ENCODE results near the gene SIGMAR1.
A peak's percentile ranks its signal among the peaks of the same experiment; 100 is the strongest.

The SIGMAR1 gene

DNA sequence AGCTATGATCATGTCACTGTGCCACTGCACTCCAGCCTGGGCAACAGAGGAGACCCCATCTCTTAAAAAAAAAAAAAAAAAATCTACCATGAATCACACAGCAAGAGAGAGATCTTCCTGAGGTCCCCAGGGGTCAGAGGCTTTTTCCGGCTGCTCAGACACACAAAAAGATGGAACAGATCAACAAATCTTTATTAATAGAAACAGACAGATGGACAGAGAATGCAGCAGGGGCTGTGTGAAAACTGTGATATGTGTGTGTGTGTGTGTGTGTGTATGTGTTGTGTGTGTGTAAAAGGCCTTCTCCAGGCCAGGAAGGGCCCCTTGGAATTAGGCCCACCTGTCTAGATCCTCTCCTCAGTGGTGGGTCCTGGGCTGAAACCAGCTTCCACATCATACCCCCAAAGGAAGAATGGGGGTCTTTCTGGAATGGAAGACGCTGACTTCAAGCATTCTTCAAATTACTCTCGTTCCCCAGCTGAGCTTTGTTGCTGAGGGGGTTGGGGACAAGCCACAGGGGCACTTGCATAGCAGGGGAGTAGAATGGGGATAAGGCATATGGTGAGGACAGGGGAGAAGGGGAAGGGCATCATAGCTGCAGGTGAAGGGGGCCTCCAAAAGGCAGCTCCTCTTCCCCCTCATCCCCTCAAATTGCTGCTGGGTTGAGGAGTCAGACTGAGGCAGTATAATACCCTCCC, 2.9 kb downstream of the SIGMAR1 start:
- H3K27me3 ChIP-seq (ENCODE audit: insufficient read depth, low read length) = peaks cover 17% of the 10 kb centered on the region
- H2AFZ ChIP-seq (ENCODE audit: low read depth, low read length) = no peak overlapping the region
- H3K9me3 ChIP-seq (ENCODE audit: low read length) = no peaks in the 10 kb centered on the region
- H3K4me3 ChIP-seq (ENCODE audit: low read length) = no peak overlapping the region
- peaks cover 7% of the 10 kb centered on the region for H3K36me3 ChIP-seq (ENCODE audit: insufficient read depth, low read length)
- peaks cover 11% of the 10 kb centered on the region for H3K4me1 ChIP-seq (ENCODE audit: insufficient read depth, low read length)

DNA sequence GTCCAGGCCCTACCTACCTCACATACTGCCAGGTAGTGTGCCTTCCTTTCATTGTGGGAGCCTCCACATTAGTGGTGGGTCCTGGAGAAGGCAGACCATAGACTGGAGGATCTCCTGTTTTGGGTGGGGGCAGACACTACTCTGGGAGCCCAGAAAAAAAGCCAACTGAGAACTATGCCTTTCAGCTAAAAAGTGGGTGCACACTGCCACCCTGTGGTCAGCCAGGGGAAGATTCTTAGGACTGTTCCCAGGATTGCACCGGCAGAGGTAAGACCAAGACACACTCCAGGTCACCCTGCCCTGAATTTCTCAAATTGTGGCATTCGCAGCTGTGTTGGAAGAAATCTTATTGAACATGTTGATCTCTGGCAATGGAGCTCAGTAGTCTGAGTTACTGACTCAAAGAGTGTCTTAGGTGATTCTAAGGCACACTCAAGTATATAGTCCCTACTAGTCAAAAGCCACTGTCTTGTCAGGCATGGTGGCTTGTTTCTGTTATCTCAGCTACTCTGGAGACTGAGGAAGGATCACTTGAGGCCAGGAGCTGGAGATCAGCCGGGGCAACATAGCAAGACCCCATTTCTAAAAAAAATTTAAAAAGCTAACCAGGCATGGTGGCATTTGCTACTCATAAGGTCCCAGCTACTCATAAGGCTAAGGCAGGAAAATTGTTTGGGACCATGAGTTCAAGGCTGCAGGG, 3.6 kb downstream of the SIGMAR1 start:
- Histone ChIP-seq H3K36me3 (ENCODE audit: insufficient read depth, low read length) (peaks cover 7% of the 10 kb centered on the region), H3K9me3 (ENCODE audit: low read length) (no peaks in the 10 kb centered on the region), H3K27me3 (ENCODE audit: insufficient read depth, low read length) (peaks cover 22% of the 10 kb centered on the region), H3K4me1 (ENCODE audit: insufficient read depth, low read length) (peaks cover 16% of the 10 kb centered on the region), H2AFZ (ENCODE audit: low read depth, low read length) (no peak overlapping the region), H3K4me3 (ENCODE audit: low read length) (no peak overlapping the region)

DNA sequence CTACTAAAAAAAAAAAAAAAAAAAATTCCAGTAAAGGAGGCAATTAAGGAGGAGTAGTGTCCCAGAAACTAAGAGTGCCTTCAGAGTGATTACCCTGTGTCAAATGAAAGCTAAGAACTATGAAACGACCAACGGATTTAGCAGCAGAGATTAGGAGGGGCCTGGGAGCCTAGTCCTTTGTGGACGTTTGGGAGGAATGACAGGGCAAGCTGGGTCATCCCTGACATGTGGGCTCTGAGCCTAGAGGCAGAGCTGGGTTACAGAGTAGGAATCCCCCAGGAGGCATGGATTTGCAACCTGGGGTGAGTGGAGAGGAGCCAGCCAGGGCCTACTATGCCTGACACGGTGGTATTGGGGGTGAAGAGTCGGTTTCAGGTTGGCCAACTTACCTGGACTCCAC, 4.4 kb downstream of the SIGMAR1 start:
- Histone ChIP-seq H3K4me1 (ENCODE audit: insufficient read depth, low read length) (peaks cover 19% of the 10 kb centered on the region), H3K9me3 (ENCODE audit: low read length) (no peaks in the 10 kb centered on the region), H2AFZ (ENCODE audit: low read depth, low read length) (no peak overlapping the region), H3K4me3 (ENCODE audit: low read length) (no peak overlapping the region), H3K27me3 (ENCODE audit: insufficient read depth, low read length) (peaks cover 29% of the 10 kb centered on the region), H3K36me3 (ENCODE audit: insufficient read depth, low read length) (peaks cover 7% of the 10 kb centered on the region)

DNA sequence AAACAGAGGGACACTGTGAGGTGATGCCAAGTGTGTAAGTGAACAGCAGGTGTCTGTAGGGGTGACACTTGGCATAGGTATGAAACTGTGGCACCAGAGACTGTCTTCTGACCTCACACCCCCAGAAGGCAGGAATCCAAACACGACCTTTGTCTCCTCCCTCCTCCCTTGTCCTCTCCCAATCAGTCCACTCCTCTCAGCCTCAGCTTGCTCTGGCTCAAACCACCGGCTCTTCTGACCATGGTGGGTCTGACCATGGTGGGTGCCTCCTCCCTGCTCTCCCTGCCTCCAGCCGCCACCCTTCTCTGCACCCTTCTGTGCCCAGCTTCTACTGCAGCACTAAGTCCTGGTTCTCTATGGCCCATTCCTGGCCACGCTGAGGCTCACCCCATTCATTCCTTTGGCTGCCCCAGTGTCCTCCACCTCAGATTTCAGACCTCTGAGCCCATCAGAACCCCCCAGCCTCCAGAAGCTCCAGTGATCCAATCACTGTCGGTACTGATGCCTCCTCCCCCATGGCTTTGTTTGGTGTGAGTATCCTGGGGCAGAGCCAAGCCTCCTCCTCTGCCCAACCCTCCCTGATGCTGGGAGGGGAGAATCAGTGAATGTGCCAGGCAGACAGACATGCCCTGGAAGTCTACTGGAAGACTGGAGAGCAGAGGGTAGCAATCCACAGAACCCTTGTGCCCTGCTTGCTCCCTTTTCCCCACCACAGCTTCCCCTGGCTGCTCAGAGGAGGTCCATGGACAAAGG, 7.0 kb downstream of the SIGMAR1 start:
- peaks cover 4% of the 10 kb centered on the region for H3K36me3 ChIP-seq (ENCODE audit: insufficient read depth, low read length)
- H3K4me1 ChIP-seq (ENCODE audit: insufficient read depth, low read length) = peaks cover 12% of the 10 kb centered on the region
- no peaks in the 10 kb centered on the region for H3K9me3 ChIP-seq (ENCODE audit: low read length)
- no peak overlapping the region for H2AFZ ChIP-seq (ENCODE audit: low read depth, low read length)
- H3K27me3 ChIP-seq (ENCODE audit: insufficient read depth, low read length) = peaks cover 54% of the 10 kb centered on the region
- H3K4me3 ChIP-seq (ENCODE audit: low read length) = no peak overlapping the region

DNA sequence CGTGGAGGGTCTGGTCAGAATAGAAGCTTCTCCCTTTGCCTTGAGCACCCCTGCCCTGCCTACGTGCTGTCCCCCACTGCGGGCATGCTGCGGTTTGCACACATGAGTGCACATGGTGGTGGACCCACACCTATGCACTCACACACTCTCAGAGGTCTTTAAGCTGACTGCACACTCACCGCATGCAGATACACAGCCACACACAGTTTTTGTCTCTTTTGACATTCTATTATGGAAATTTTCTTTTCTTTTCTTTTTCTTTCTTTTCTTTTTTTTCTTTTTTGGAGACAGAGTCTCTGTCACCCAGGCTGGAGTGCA, 8.1 kb downstream of the SIGMAR1 start:
- Histone ChIP-seq H2AFZ (ENCODE audit: low read depth, low read length) (no peak overlapping the region), H3K4me3 (ENCODE audit: low read length) (no peak overlapping the region), H3K27me3 (ENCODE audit: insufficient read depth, low read length) (peaks cover 65% of the 10 kb centered on the region), H3K4me1 (ENCODE audit: insufficient read depth, low read length) (peaks cover 12% of the 10 kb centered on the region), H3K9me3 (ENCODE audit: low read length) (no peaks in the 10 kb centered on the region), H3K36me3 (ENCODE audit: insufficient read depth, low read length) (no peaks in the 10 kb centered on the region)

DNA sequence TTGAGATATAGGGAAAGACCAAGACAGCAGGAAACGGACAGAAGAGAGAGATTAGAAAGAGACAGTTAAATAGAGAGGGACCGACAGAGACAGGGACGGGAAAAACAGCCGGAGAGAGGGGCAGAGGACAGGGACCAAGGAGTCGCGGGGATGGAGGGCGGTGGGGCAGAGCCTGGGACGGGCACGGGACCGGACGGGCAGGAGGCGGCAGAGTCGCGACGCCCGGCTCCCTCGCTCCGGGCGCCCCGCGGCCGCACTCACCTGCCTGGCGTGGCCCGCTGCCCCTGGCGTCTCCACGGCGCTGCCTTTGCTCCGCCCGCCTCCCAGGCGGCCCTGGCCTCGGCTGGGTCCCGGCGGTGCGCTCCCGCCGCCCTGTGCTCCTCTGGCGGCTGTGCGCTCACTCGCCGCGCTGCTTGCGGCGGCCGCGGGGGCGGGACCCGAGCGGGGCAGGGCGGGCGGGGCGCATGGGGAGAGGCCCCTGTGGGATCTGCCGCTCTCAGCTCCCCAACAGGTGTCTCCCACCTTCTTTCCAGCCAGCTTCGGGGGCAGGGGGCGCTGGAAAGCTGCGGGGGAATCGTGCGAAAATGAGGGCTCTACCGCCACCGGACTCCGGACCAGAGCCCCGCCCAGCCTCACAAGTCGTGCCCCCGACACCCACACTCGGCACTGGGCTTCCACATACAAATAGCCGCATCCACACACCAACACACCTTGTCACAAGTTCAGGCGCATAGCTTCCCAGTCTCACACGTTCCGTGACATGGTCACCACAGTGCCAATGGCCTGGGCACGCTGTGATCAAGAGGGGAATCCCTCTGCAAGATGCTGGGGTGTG, 8.7 kb downstream of the SIGMAR1 start, which contains the start of gene ARID3C:
Gene ARID3C, minus strand, starts transcription at position 411 of the 835 bp plus-strand sequence. CDS start 1,052 bp downstream, outside the sequence.
- Histone ChIP-seq H3K9me3 (ENCODE audit: low read length) (no peaks in the 10 kb centered on the region), H3K36me3 (ENCODE audit: insufficient read depth, low read length) (no peaks in the 10 kb centered on the region)

DNA sequence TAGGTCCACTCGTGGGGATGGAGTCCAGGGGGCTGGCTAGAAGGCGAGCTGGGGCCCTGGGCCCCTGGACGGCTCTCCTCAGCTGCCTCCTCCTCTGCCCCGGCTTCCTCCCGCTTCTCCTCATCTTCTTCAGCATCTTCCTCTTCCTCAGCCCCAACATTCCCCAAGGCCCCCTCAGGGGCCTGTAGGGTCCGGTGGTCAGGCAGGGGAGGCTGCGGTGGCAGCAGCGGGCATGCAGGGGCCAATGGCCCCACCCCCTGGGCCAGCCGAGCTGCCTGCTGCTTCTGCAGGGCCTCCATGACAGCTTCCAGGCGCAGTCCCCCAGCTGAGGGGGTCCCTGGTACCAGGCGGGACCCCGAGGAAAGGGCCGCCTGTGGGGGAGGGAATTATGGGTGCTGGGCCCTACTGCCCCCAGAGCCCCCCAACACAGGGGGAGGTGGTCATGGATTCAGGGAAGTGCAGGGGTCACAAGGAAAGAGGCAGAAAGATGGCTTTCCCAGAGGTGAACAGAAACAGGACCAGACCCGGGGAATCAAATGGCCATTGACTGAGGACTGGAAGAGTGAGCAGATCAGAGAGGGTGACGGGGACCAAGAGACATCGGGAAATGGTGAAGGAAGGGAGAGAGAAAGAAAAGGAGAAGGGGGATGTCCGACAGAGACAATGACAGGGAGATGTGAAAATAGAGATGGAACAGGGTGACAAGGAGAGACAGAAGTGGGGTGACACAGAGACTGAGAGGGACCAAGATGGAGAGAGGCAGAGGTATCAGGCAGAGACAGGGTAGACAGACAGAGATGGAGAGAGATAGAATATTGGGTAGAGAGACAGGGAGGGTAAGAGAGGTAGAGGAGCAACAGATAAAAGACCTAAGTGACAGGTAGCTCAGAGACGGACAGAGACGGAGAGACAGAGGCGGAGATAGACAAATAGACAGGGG, 9.6 kb downstream of the SIGMAR1 start:
- Histone ChIP-seq H3K4me3 (ENCODE audit: low read length) (peak overlapping the region; percentile 21), H3K9me3 (ENCODE audit: low read length) (peaks cover 2% of the 10 kb centered on the region), H3K27me3 (ENCODE audit: insufficient read depth, low read length) (peaks cover 66% of the 10 kb centered on the region), H3K4me1 (ENCODE audit: insufficient read depth, low read length) (peaks cover 12% of the 10 kb centered on the region), H2AFZ (ENCODE audit: low read depth, low read length) (no peak overlapping the region), H3K36me3 (ENCODE audit: insufficient read depth, low read length) (no peaks in the 10 kb centered on the region)

More for the DNA sequence above, 8.7 kb downstream of the SIGMAR1 start, which contains the start of gene ARID3C:
- Histone ChIP-seq H3K27me3 (ENCODE audit: insufficient read depth, low read length) (peaks cover 66% of the 10 kb centered on the region), H3K4me1 (ENCODE audit: insufficient read depth, low read length) (peaks cover 12% of the 10 kb centered on the region), H3K4me3 (ENCODE audit: low read length) (peak within 1 kb of the TSS; percentile 21), H2AFZ (ENCODE audit: low read depth, low read length) (no peak within 1 kb of the TSS)

DNA sequence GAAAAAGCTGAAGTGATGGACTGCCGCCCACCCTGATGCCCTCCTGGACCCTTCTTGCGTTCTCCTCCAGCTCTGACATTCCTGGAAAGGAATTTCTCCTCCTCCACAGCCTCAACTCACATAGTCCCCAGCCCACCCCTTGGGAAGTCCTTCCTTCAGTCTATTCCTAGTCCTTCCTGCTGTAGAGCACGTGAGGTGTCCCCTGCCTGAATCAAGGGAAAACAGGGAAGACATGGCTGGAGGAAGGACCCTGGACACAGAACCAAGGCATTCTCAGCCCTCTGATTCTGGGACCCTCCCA, 12.5 kb downstream of the SIGMAR1 start:
- no peaks in the 10 kb centered on the region for H3K36me3 ChIP-seq (ENCODE audit: insufficient read depth, low read length)
- peaks cover 60% of the 10 kb centered on the region for H3K27me3 ChIP-seq (ENCODE audit: insufficient read depth, low read length)
- H2AFZ ChIP-seq (ENCODE audit: low read depth, low read length) = no peak overlapping the region
- peaks cover 2% of the 10 kb centered on the region for H3K9me3 ChIP-seq (ENCODE audit: low read length)
- no peak overlapping the region for H3K4me3 ChIP-seq (ENCODE audit: low read length)
- peaks cover 17% of the 10 kb centered on the region for H3K4me1 ChIP-seq (ENCODE audit: insufficient read depth, low read length)

DNA sequence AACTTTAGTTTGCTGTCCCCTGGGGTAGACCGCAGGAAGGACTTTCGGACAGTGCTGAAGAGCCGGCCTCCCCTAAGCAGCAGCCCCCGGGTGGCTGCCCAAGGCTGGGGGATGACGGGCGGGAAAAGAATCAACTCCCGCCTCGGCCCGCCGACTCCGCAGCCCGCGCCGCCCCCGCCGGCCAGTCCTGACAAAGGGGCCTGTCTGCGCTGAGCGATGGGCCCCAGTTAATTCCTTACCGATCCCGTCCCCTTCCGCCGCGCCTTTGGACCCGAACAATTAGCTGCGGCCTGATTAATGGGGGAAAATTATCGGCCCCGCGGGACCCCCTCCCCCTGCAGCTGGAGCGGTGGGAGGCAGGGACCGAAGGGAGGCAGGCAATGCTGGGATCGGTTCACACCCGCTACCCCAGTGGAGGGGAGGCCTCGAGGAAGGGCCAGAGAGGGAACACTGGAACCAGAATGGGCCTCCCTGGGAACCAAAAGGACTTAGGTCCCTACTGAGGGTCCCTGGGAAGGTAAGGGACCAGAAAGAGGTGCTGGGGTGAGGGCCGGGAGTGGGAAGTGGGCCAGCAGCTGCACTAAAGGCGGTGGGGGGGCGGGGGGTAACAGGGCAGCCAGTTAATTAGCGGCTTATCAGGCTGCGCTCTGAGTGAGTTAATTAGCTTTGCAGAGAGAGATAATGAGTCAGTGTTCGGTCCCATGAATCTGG, 13.0 kb downstream of the SIGMAR1 start:
- H3K27me3 ChIP-seq (ENCODE audit: insufficient read depth, low read length) = peaks cover 56% of the 10 kb centered on the region

DNA sequence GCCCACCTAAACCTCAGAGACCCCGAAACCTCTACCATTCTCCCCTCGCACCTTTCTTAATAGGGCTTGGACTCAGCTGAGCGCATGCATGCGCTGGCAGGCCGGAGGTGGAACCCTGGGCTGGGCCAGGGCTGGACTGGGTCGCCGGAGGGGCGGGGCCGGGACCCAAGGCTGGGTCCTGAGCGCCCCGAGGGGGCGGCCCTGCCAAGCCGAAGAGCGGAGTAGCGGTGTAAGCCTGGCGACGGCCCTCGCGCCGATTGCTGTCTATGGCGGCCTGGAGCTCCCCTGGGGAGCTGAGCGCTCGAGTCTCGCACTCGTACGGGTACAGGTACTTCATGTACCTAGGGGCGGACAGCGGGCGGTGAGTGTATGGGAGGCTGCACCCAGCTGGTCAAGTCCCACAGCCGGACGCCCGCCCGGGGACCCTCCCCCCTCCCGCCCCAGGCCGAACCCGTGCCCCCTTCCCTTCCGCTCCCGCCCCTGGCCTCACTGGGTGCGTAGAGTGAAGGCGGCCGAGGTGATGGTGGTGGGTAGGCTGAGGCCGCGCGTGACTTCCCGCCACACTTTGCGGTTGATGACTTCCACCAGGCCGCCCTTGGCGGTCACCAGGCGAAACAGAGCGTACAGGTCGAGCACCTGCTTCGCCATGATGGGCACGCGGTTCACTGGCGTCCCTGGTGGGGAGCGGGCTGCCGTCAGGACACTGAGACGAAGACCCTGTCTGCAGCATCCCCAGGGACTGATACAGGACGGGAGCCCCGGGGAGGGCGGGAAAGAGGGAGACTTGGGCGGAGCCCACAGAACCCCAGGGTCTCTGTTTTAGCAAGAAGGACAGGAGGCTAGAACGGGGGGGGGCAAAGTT, 14.0 kb downstream of the SIGMAR1 start:
- Histone ChIP-seq H3K4me1 (ENCODE audit: insufficient read depth, low read length) (peaks cover 19% of the 10 kb centered on the region), H3K4me3 (ENCODE audit: low read length) (no peak overlapping the region), H3K27me3 (ENCODE audit: insufficient read depth, low read length) (peaks cover 48% of the 10 kb centered on the region), H2AFZ (ENCODE audit: low read depth, low read length) (no peak overlapping the region), H3K36me3 (ENCODE audit: insufficient read depth, low read length) (peaks cover 2% of the 10 kb centered on the region), H3K9me3 (ENCODE audit: low read length) (peaks cover 2% of the 10 kb centered on the region)

More for the DNA sequence above, 13.0 kb downstream of the SIGMAR1 start:
- Histone ChIP-seq H3K4me3 (ENCODE audit: low read length) (no peak overlapping the region), H2AFZ (ENCODE audit: low read depth, low read length) (peak overlapping the region; percentile 64), H3K36me3 (ENCODE audit: insufficient read depth, low read length) (no peaks in the 10 kb centered on the region), H3K4me1 (ENCODE audit: insufficient read depth, low read length) (peaks cover 19% of the 10 kb centered on the region), H3K9me3 (ENCODE audit: low read length) (peaks cover 2% of the 10 kb centered on the region)
